Measurements from ENCODE around the gene ALAS1.

DNA sequence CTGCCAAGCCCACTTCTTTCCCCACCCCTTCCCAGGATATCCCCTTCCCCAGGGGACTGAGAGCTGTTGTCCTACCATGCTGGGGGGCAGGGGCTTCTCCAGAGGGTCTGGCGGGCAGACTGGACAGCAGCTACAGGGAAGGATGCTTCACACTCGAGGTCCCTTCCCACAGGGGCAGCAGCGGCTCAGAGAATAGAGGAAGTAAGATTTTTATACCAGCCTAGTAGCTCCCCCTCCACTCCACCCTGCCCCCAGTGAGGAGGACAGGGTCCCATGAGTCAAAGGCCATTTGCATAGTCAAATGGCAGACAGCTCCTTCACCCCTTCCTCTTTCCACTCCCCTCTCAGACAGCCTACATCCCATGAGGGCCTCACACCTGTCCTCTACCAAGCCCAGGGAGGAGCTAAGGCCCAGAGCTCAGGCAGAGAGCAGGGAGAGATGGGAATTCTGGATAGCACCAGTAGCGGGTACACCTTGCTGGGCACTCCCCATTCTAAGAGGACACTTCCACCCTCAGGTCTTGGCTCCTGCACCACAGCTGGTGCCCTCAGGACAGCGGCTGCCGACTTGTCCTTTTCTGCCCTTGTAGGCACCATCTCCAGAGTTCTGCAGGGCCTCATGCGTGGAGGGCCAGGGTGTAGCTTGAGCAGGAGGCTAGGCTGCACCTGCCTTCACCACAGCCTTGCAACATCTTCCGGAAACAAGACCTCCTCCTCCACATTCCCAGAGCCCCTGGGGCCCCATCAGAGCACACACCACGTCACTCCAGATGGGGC is 27.7 kb downstream of the ALAS1 start, which contains the start of gene TLR9:
- TF ChIP-seq ELF4 (IDR thresholded peaks at IDR 0.05) = no peak
- TF ChIP-seq NFRKB (IDR thresholded peaks at IDR 0.05) = no peak
- no peak for TF ChIP-seq FOXM1 (IDR thresholded peaks at IDR 0.05; ENCODE audit: borderline replicate concordance)
- no peak for TF ChIP-seq L3MBTL2 (conservative IDR thresholded peaks at IDR 0.05)
- no peak for TF ChIP-seq SP1 (IDR thresholded peaks at IDR 0.05)
- TF ChIP-seq TARDBP (IDR thresholded peaks at IDR 0.05) = no peak
- no peak for TF ChIP-seq BHLHE40 (IDR thresholded peaks at IDR 0.05; ENCODE audit: borderline replicate concordance)
- TF ChIP-seq CTBP1 (IDR thresholded peaks at IDR 0.05; ENCODE audit: borderline replicate concordance) = no peak
- TF ChIP-seq LEF1 (IDR thresholded peaks at IDR 0.05; ENCODE audit: borderline replicate concordance) = no peak
- TF ChIP-seq SUZ12 (IDR thresholded peaks at IDR 0.05) = no peak
- no peak for TF ChIP-seq FOXA1 (IDR thresholded peaks at IDR 0.05)
